NOMO-1 (cell line): ENCODE measurements around the gene OLIG2.

Experiments
- DNase-seq, 2 experiments: peaks; one replicate each; lab custom pipeline; 2025; ENCODE audit not compliant: unreplicated experiment in 2 of 2; lab: John Stamatoyannopoulos, UW

The OLIG2 gene

GRCh38 chr21:33032434-33033047, 6.8 kb downstream of the OLIG2 start:
- DNase-seq: no peak

DNA sequence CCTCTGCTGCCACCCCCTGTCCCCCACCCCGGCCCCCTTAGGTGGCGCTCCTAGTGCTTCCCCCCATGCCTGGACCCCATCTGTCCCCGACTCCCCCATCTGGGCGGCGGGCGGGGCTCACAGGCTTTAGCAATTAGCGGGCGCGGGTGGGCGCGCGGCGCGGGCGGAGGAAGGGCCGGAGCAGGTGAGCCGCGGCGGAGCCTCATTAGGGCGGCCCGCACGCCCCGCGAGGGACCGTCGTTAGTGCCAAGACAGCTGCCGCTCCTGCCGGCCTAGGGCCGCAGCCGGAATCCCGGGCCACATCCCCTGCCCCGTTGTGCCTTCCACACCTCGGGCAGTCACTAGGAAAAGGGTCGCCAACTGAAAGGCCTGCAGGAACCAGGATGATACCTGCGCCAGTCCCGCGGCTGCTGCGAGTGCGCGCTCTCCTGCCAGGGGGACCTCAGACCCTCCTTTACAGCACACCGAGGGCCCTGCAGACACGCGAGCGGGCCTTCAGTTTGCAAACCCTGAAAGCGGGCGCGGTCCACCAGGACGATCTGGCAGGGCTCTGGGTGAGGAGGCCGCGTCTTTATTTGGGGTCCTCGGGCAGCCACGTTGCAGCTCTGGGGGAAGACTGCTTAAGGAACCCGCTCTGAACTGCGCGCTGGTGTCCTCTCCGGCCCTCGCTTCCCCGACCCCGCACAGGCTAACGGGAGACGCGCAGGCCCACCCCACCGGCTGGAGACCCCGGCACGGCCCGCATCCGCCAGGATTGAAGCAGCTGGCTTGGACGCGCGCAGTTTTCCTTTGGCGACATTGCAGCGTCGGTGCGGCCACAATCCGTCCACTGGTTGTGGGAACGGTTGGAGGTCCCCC, 7.6 kb downstream of the OLIG2 start:
- no peak for DNase-seq

- DNase-seq: no peak
These were observed 8.3 kb downstream of the OLIG2 start for GRCh38 chr21:33033961-33034413.

GRCh38 chr21:33035147-33035546, 9.4 kb downstream of the OLIG2 start:
- DNase-seq: no peak

DNA sequence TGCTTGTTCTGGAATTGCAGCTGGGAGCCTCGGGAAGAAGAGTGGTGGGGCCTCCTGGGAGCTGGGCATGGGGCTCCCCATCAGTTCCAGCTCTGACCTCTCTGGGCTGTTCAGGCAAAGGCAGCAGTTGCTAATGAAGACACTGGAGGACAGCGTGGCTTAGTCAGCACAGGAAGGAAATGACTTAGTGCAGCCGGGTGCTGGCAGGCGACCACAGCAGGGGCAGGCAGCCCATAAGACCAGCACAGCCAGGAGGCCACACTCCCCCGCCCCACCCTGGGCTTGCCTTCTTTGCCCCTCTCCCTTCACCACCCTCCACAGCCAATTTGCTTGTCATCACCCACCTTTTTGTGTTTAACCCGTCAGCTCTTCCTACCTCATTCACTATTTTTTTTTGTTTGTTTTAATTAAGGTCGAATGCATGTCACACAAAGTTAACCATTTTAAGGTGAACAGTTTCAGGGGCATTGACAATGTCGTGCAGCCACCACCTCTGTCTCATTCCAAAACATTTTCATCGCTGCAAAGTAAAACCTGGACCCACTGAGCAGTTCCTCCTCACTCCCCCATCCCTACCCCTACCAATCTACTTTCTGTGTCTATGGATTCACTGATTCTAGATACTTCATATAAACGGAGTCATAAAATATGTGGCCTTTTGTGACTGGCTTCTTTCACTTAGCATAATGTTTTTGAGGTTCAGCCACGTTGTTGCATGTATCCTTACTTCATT, 10.9 kb downstream of the OLIG2 start:
- DNase-seq: peak; percentile 82 to 86

DNA sequence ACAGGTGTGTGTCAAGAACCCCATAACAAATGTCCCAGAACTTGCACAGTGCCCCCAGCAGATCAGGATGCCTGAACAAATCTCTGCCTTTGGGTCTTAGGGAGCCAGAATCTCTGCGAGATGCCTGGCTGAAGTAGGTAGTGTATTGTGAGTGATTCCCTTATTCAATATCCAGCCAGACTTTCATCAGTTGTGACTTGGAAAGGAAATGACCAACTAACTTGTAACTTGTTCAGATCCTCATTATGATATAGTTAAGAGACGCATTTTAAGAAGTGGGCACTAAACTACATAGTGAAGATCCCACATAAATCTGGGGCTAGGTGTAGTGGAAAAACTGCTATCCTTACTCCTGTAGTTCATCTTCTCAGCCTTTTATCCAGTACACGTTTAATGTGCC, 11.8 kb downstream of the OLIG2 start:
- no peak for DNase-seq

- no peak for DNase-seq
These were observed 13.8 kb downstream of the OLIG2 start for GRCh38 chr21:33039536-33039935.

- DNase-seq: no peak
These were observed 14.5 kb downstream of the OLIG2 start for GRCh38 chr21:33040215-33040614.

GRCh38 chr21:33041981-33042380, 16.2 kb downstream of the OLIG2 start:
- DNase-seq: no peak

DNA sequence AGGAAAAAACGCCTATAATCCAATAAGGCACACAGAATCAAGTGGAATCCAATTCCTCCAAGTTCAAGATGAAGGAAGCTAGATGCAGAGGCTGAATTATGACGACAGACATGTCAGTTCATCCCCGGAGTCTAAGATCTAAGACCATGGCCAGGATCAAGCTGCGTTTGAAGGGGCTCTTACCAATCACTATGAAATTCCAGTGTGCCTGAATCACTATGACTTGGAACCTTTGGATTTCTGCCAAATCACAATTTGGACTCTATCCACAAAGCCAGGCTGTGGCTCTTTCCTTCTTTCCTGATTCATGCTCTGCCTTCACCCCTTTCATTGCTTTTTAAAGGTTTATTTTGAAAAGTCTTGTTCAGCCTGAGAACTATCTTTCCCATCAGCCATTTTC, 17.1 kb downstream of the OLIG2 start:
- DNase-seq: no peak

DNA sequence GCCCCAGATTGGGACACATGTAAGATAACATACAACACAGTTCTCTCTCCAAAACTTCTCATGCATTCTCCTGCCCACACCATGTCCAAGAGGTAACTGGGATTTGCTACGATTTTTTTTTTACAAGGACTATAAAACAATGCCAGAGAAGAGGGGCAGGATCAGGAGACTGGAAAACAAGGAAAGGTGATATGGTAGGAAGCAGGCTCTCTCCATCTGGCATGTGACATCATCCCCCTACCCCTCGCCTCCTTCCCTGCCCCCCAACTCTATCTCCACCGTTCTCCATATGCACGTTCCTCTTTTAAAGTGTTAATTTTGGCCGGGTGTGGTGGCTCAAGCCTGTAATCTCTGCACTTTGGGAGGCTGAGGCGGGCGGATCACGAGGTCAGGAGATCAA, 20.7 kb downstream of the OLIG2 start:
- no peak for DNase-seq

DNA sequence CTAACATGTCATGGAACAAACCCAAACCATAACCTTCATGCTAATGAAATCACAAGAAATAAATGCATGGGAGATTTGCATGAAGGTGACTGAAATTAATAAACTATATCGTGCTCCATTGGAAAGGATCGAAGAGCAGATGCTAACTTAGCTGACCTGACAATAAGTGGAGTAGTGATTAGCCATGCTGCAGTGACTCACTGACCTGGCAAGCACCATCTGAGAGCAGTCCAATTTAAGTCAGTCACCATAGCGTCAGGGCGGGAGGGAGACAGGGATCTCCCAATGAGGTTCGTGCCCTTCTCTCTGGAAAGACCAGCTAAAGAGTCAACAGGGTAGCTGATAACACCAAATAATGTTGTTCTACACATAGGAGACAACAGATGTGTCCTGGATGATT, 21.5 kb downstream of the OLIG2 start:
- DNase-seq: no peak

DNA sequence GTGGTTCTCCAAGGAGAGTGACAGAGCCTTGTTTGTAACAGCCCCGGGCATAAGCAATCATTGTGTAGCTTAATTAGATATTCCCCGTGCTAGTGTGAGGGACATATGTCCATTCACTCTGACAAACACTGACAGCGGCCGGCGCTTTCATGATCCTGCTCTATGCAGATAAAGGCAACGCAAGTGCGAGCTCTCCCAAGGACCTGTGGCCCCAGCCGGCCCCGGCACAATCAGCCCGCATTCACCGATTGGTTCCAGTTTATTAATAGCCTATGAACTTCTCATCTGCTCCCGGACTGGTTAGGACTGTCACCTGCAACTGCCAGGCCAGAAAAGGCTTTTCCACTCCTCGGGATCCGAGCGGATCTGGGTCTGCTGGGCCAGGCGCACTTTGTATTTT, 26.2 kb downstream of the OLIG2 start:
- no peak for DNase-seq

GRCh38 chr21:33053951-33054350, 28.2 kb downstream of the OLIG2 start:
- no peak for DNase-seq

DNA sequence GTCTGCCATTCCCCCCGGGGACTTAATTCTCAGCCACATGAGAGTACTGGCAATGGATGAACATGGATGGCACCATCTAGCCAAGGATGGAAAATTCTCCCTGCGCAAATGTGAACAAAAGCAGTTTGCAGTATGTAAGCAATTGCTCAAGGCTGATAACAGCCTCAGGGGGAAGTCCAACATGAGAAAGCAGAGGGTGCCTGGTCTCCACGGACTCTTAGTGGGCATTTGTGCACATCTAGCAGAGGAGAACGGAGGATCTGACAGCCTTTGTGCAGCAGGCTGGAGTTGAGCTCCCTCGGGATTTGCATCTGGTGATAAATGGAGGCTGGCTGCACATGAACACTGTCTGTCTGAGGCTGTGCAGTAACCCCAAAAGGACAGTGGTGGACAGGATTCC, 30.3 kb downstream of the OLIG2 start:
- DNase-seq: no peak

GRCh38 chr21:33057385-33057940, 31.7 kb downstream of the OLIG2 start:
- no peak for DNase-seq

DNA sequence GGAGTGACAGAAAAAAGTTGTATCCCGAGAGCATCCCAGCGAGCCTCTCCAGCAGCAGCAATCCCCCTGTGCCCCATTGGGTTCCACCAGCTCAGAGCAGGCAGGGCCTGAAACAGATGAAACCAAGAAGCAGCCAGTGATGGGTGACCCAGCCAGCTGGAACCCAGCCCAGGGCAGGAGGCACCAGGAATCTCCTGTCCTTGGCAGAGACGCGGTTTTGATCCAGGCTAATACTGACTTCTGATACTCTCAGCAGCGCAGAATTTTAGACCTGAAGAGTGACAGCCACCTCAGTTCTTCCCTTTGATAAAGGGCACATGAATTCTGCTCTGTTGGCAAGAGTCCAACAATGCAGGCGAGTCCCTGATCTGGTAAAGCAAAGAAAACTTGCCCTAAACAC, 32.8 kb downstream of the OLIG2 start:
- DNase-seq: no peak

- DNase-seq: no peak
These were observed 33.2 kb downstream of the OLIG2 start for GRCh38 chr21:33058957-33059356.

DNA sequence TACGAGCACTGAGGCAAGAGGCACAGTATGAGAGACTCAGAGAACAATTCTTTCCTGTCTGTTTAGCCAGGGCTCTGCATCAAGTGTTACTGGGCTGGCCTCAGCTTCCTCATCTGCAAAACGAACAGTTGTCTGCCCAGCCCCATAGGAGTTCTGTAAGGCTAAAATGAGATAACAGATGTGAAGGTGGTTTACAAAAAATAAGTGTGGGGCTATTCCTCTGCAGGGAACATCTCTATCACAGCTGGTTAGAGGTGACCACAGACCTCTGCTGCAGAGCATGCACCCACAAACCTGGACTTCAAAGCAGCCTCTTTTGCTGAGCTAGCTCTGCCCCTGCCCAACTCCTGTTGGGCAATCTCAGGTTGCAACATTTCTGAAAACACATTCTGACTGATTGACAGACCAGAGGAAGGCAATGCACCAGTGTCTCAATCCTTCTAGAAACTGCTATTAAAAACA, 33.7 kb downstream of the OLIG2 start:
- DNase-seq: peak; percentile 96 to 99

DNA sequence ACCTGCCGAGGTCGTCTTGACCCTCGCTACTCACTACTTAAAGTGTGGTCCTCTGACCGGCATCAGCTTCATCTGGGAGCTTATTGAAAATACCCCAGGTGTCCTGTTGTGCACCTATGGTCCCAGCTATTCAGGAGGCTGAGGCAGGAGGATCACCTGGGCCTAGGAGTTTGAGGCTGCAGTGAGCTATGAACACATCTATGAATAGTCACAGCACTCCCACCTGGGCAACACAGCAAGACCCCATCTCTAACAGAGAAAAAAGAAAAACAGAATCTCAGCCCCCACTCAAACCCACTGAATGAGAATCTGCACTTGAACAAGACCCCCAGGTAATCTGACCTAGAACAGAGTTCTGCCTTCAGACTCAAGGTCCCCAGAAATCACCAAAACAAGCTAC, 35.5 kb downstream of the OLIG2 start:
- no peak for DNase-seq

GRCh38 chr21:33063375-33063883, 37.7 kb downstream of the OLIG2 start:
- peak in 1 of 2 experiments; percentile 17 for DNase-seq
